GM20431 (cell line): ENCODE measurements around the gene PANK4.

Experiments
- in situ Hi-C: fragments of 300-500 bp; cut with MseI, MboI; formaldehyde crosslinking; loops from one replicate; pipeline ENCODE4 v1.15.0; 2020; ENCODE audit warnings: low sequenced_read_pairs; ENCODE audit not compliant: unreplicated experiment

PANK4 gene

GRCh38 chr1:2503554-2504224 lies 22.7 kb downstream of the PANK4 start:
- in situ Hi-C loops: no loop called here

GRCh38 chr1:2502661-2503553 lies 23.5 kb downstream of the PANK4 start:
- in situ Hi-C loops: no loop called here

GRCh38 chr1:2502210-2502609 lies 24.2 kb downstream of the PANK4 start:
- in situ Hi-C loops: no loop called here

GRCh38 chr1:2501820-2502119 lies 24.6 kb downstream of the PANK4 start:
- in situ Hi-C loops: no loop called here

- in situ Hi-C loops: no loop called here
These were observed 25.2 kb downstream of the PANK4 start for GRCh38 chr1:2501041-2501819.

- in situ Hi-C loops: no loop called here
These were observed 26.3 kb downstream of the PANK4 start for GRCh38 chr1:2499986-2500596.

GRCh38 chr1:2499260-2499659 lies 27.1 kb downstream of the PANK4 start:
- in situ Hi-C loops: no loop called here

GRCh38 chr1:2498648-2499047 lies 27.7 kb downstream of the PANK4 start:
- in situ Hi-C loops: no loop called here

- in situ Hi-C loops: no loop called here
These were observed 28.5 kb downstream of the PANK4 start for GRCh38 chr1:2497891-2498290.

GRCh38 chr1:2496746-2497145 lies 29.6 kb downstream of the PANK4 start:
- in situ Hi-C loops: no loop called here

GRCh38 chr1:2496087-2496622 lies 30.2 kb downstream of the PANK4 start:
- in situ Hi-C loops: no loop called here

GRCh38 chr1:2495546-2495945 lies 30.9 kb downstream of the PANK4 start:
- in situ Hi-C loops: no loop called here

- in situ Hi-C loops: no loop called here
These were observed 31.4 kb downstream of the PANK4 start for GRCh38 chr1:2495026-2495425.

- in situ Hi-C loops: no loop called here
These were observed 32.1 kb downstream of the PANK4 start for GRCh38 chr1:2494323-2494693.

GRCh38 chr1:2493691-2494322 lies 32.6 kb downstream of the PANK4 start:
- in situ Hi-C loops: no loop called here

GRCh38 chr1:2493218-2493617 lies 33.2 kb downstream of the PANK4 start:
- in situ Hi-C loops: no loop called here

GRCh38 chr1:2492091-2492490 lies 34.3 kb downstream of the PANK4 start:
- in situ Hi-C loops: no loop called here

GRCh38 chr1:2489615-2490014 lies 36.8 kb downstream of the PANK4 start:
- in situ Hi-C loops: no loop called here

- in situ Hi-C loops: no loop called here
These were observed 37.7 kb downstream of the PANK4 start for GRCh38 chr1:2488688-2489087.

- in situ Hi-C loops: no loop called here
These were observed 39.8 kb downstream of the PANK4 start for GRCh38 chr1:2486558-2486957.
